HCT116 (cell line): Measurements from ENCODE around the gene CDH10. TPM values are rescaled to one million over a fixed set of nuclear protein-coding genes. Genes with fewer than 3 reads are reported as not detected.

Experiments used
- ATAC-seq: fragments of 200-7000 bp; cut with Tn5 transposase; 2 replicates; pipeline ENCODE4 v1.9.1; 2020; ENCODE audit warnings: mild to moderate bottlenecking, moderate library complexity
- BruUV-seq: library from RNA; stranded (reverse); fragments of 400-500 nt; replicated peaks from 2 replicates; lab custom pipeline; 2021; lab: Mats Ljungman, UMichigan
- CTCF ChIA-PET: fragments of 300-600 bp; sonication (Branson Sonifier 250); formaldehyde crosslinking; loops from one replicate; lab custom pipeline; 2021; ENCODE audit warnings: antibody characterized with exemption; lab: Charles Lee
- POLR2A ChIA-PET: fragments of 300-600, 350-600 bp; sonication (Branson Sonifier 250); formaldehyde crosslinking; loops from one replicate; lab custom pipeline; 2021; ENCODE audit warnings: antibody characterized with exemption; lab: Charles Lee
- RAD21 ChIA-PET, 2 experiments: fragments of 300-600 bp; sonication (Branson Sonifier 250); formaldehyde crosslinking; loops; one replicate each; lab custom pipeline; 2023; ENCODE audit warnings: low total read pairs in 2 of 2; ENCODE audit not compliant: uncharacterized antibody in 2 of 2, unreplicated experiment in 2 of 2, low non-redundant PET in 1 of 2; lab: Charles Lee
- DNase-seq: peaks from one replicate; pipeline ENCODE4 v3.0.0-alpha.2; 2010; ENCODE audit warnings: low read depth, low spot score
- H2AFZ ChIP-seq: fragments of 200-600 bp; shearing (Covaris generic), sonication (generic); 2 replicates; pipeline ENCODE4 v1.6.1; 2017; ENCODE audit warnings: low read depth, mixed run types, mixed read lengths, antibody characterized with exemption, low read length; ENCODE audit not compliant: poor library complexity, severe bottlenecking
- H3K27ac ChIP-seq: 2 replicates; pipeline ENCODE4 v1.5.1; 2012; ENCODE audit warnings: low read depth, low read length
- H3K27me3 ChIP-seq: fragments of 200-600 bp; sonication (generic); 2 replicates; pipeline ENCODE4 v1.6.1; 2016; ENCODE audit warnings: mixed run types, low read length, mixed read lengths; ENCODE audit not compliant: insufficient read depth
- H3K36me3 ChIP-seq, 2 experiments: fragments of 200-500 bp in 1 of 2; fragments of 200-600 bp in 1 of 2; sonication (Bioruptor generic) in 1 of 2; sonication (generic) in 1 of 2; 2 replicates each; pipeline versions ENCODE4 v1.5.1 to v1.6.1; 2014 to 2016; ENCODE audit warnings: low read length in 2 of 2, inconsistent platforms in 1 of 2, mixed read lengths in 1 of 2, mixed run types in 1 of 2; ENCODE audit not compliant: insufficient read depth in 2 of 2, control insufficient read depth in 1 of 2
- H3K4me1 ChIP-seq, 2 experiments: fragments of 200-600 bp in 1 of 2; sonication (generic) in 1 of 2; 2 replicates each; pipeline versions ENCODE4 v1.5.1 to v1.6.1; 2012 to 2017; ENCODE audit warnings: low read length in 2 of 2, inconsistent platforms in 1 of 2, mild to moderate bottlenecking in 1 of 2, mixed read lengths in 1 of 2, mixed run types in 1 of 2, moderate library complexity in 1 of 2; ENCODE audit not compliant: insufficient read depth in 2 of 2, control insufficient read depth in 1 of 2
- H3K4me2 ChIP-seq: fragments of 200-600 bp; sonication (generic); 2 replicates; pipeline ENCODE4 v1.6.1; 2017; ENCODE audit warnings: mixed run types, low read length, mixed read lengths
- H3K4me3 ChIP-seq, 2 experiments: fragments of 200-600 bp in 1 of 2; sonication (generic) in 1 of 2; replicated peaks in 1 of 2; 2 replicates each; pipeline ENCODE4 v1.5.1; 2011 to 2016; ENCODE audit warnings: low read length in 2 of 2, control low read depth in 1 of 2, low read depth in 1 of 2, mild to moderate bottlenecking in 1 of 2, mixed read lengths in 1 of 2, mixed run types in 1 of 2
- H3K79me2 ChIP-seq: fragments of 200-600 bp; sonication (generic); 2 replicates; pipeline ENCODE4 v1.6.1; 2017; ENCODE audit warnings: mild to moderate bottlenecking, mixed run types, low read length, moderate library complexity, mixed read lengths; ENCODE audit not compliant: insufficient read depth
- H3K9ac ChIP-seq: fragments of 200-600 bp; sonication (generic); 2 replicates; pipeline ENCODE4 v1.6.1; 2016; ENCODE audit warnings: low read length, mixed read lengths
- H3K9me2 ChIP-seq: fragments of 200-600 bp; sonication (generic), shearing (Covaris generic); 2 replicates; pipeline ENCODE4 v1.6.1; 2017; ENCODE audit warnings: mixed run types, mild to moderate bottlenecking, moderate library complexity; ENCODE audit not compliant: insufficient read depth
- H3K9me3 ChIP-seq, 2 experiments: fragments of 200-500 bp in 1 of 2; fragments of 200-600 bp in 1 of 2; sonication (Bioruptor generic) in 1 of 2; sonication (generic) in 1 of 2; 2 replicates each; pipeline ENCODE4 v1.6.1; 2014 to 2017; ENCODE audit warnings: low read length in 2 of 2, mixed read lengths in 2 of 2, inconsistent platforms in 1 of 2, low read depth in 1 of 2, mild to moderate bottlenecking in 1 of 2, mixed run types in 1 of 2, moderate library complexity in 1 of 2; ENCODE audit not compliant: control insufficient read depth in 1 of 2, insufficient read depth in 1 of 2
- H4K20me1 ChIP-seq: fragments of 200-600 bp; sonication (generic), shearing (Covaris generic); 2 replicates; pipeline ENCODE4 v1.6.1; 2017; ENCODE audit warnings: mixed run types, mild to moderate bottlenecking, moderate library complexity; ENCODE audit not compliant: insufficient read depth
- ATF3 ChIP-seq: IDR thresholded peaks from 2 replicates; pipeline ENCODE4 v1.6.1; 2012
- CBX3 ChIP-seq: IDR thresholded peaks from 2 replicates; pipeline ENCODE4 v1.6.1; 2012; ENCODE audit warnings: low read depth
- EGR1 ChIP-seq: IDR thresholded peaks from 2 replicates; pipeline ENCODE4 v1.6.1; 2012; ENCODE audit warnings: low read depth
- ELF1 ChIP-seq: IDR thresholded peaks from 2 replicates; pipeline ENCODE4 v1.6.1; 2012; ENCODE audit warnings: low read depth, borderline replicate concordance
- EZH2 ChIP-seq: fragments of 200-600 bp; sonication (generic); IDR thresholded peaks from 2 replicates; pipeline ENCODE4 v1.6.1; 2017; ENCODE audit warnings: antibody characterized with exemption, mixed run types
- FOSL1 ChIP-seq: IDR thresholded peaks from 2 replicates; pipeline ENCODE4 v1.6.1; 2012; ENCODE audit warnings: low read depth
- MAX ChIP-seq: IDR thresholded peaks from 2 replicates; pipeline ENCODE4 v1.6.1; 2012
- POLR2A ChIP-seq: IDR thresholded peaks from 2 replicates; pipeline ENCODE4 v1.7.0; 2011; ENCODE audit warnings: borderline replicate concordance; ENCODE audit not compliant: insufficient read depth, insufficient read length; ENCODE audit errors: extremely low read depth
- RAD21 ChIP-seq: IDR thresholded peaks from 2 replicates; pipeline ENCODE4 v1.6.1; 2012; ENCODE audit warnings: low read depth, mild to moderate bottlenecking
- SP1 ChIP-seq: IDR thresholded peaks from 2 replicates; pipeline ENCODE4 v1.6.1; 2012; ENCODE audit warnings: low read depth
- SRF ChIP-seq: IDR thresholded peaks from 2 replicates; pipeline ENCODE4 v1.6.1; 2012; ENCODE audit warnings: low read depth
- ZFX ChIP-seq: fragments of 450-650 bp; IDR thresholded peaks from 2 replicates; pipeline ENCODE4 v1.6.1; 2017
- intact Hi-C: fragments of 100-400 bp; cut with micrococcal nuclease; formaldehyde crosslinking; loops from 2 replicates; pipeline ENCODE4 v1.10.0; 2022
- total RNA-seq: library from RNA; stranded (reverse); gene quantifications from one replicate; pipeline ENCODE4 v1.2.1, GENCODE V29; 2021; ENCODE audit not compliant: unreplicated experiment
- TF ChIP-seq, protein P1 (sequence below), 3 experiments: fragments of 200-600 bp in 1 of 3; sonication (generic) in 1 of 3; IDR thresholded peaks in 2 of 3; conservative IDR thresholded peaks in 1 of 3; 2 replicates each; pipeline ENCODE4 v1.5.1; 2012 to 2017; ENCODE audit warnings: low read depth in 2 of 3, low read length in 2 of 3, antibody characterized with exemption in 1 of 3, borderline replicate concordance in 1 of 3, control low read depth in 1 of 3, mild to moderate bottlenecking in 1 of 3, mixed read lengths in 1 of 3, mixed run types in 1 of 3, moderate library complexity in 1 of 3; ENCODE audit not compliant: insufficient read depth in 1 of 3
- TF ChIP-seq, protein P2 (sequence below): IDR thresholded peaks from 2 replicates; pipeline ENCODE4 v1.6.1; 2012; ENCODE audit warnings: low read depth

CDH10 gene
- total RNA-seq, 1 experiment from 2014 or later: not detected

DNA sequence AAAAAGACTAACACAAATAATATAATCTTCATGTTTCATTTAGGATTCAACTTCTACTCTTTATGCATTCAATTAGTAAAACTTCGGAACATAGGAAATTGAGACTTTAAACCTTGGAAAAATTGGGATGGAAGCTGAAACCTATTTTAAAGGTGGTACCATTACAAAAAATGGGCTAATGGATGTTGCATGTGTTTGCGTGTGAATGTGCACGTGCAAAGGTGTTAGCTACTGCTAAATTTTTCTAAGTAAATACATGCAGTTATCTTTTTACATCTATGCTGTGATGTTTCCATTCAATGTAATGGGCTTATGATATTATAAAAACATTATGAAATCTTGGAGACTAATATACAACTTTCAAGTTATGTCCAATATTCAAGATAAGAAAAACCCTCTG is 134.8 kb downstream of the CDH10 start:
- Histone ChIP-seq H3K4me3 (no peak overlapping the region), H2AFZ (no peak overlapping the region), H3K9me2 (no peaks in the 10 kb centered on the region), H3K9ac (no peak overlapping the region), H3K9me3 (peaks cover 0 to 15% of the 10 kb centered on the region in 2 experiments; a peak in 2 of 4 replicates), H4K20me1 (no peaks in the 10 kb centered on the region), H3K79me2 (no peaks in the 10 kb centered on the region), H3K4me2 (no peak overlapping the region), H3K27ac (no peak overlapping the region), H3K27me3 (no peaks in the 10 kb centered on the region), H3K36me3 (no peaks in the 10 kb centered on the region), H3K4me1 (no peaks in the 10 kb centered on the region)
- POLR2A ChIA-PET: no interaction called here
- no peak for DNase-seq
- BruUV-seq: no TSS peak
- TF ChIP-seq, protein P1, sequence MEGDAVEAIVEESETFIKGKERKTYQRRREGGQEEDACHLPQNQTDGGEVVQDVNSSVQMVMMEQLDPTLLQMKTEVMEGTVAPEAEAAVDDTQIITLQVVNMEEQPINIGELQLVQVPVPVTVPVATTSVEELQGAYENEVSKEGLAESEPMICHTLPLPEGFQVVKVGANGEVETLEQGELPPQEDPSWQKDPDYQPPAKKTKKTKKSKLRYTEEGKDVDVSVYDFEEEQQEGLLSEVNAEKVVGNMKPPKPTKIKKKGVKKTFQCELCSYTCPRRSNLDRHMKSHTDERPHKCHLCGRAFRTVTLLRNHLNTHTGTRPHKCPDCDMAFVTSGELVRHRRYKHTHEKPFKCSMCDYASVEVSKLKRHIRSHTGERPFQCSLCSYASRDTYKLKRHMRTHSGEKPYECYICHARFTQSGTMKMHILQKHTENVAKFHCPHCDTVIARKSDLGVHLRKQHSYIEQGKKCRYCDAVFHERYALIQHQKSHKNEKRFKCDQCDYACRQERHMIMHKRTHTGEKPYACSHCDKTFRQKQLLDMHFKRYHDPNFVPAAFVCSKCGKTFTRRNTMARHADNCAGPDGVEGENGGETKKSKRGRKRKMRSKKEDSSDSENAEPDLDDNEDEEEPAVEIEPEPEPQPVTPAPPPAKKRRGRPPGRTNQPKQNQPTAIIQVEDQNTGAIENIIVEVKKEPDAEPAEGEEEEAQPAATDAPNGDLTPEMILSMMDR (IDR thresholded peaks at IDR 0.05 in 2 of 3, conservative IDR thresholded peaks at IDR 0.05 in 1 of 3; ENCODE audit: borderline replicate concordance in 1 of 3, insufficient read depth in 1 of 3, low read depth in 2 of 3, low read length in 2 of 3): no peak
- TF ChIP-seq SRF (no peak), ATF3 (no peak), MAX (no peak), ELF1 (no peak), POLR2A (no peak), SP1 (no peak), EZH2 (no peak), CBX3 (no peak), FOSL1 (no peak), ZFX (no peak), EGR1 (no peak), RAD21 (no peak)
- TF ChIP-seq, protein P2, sequence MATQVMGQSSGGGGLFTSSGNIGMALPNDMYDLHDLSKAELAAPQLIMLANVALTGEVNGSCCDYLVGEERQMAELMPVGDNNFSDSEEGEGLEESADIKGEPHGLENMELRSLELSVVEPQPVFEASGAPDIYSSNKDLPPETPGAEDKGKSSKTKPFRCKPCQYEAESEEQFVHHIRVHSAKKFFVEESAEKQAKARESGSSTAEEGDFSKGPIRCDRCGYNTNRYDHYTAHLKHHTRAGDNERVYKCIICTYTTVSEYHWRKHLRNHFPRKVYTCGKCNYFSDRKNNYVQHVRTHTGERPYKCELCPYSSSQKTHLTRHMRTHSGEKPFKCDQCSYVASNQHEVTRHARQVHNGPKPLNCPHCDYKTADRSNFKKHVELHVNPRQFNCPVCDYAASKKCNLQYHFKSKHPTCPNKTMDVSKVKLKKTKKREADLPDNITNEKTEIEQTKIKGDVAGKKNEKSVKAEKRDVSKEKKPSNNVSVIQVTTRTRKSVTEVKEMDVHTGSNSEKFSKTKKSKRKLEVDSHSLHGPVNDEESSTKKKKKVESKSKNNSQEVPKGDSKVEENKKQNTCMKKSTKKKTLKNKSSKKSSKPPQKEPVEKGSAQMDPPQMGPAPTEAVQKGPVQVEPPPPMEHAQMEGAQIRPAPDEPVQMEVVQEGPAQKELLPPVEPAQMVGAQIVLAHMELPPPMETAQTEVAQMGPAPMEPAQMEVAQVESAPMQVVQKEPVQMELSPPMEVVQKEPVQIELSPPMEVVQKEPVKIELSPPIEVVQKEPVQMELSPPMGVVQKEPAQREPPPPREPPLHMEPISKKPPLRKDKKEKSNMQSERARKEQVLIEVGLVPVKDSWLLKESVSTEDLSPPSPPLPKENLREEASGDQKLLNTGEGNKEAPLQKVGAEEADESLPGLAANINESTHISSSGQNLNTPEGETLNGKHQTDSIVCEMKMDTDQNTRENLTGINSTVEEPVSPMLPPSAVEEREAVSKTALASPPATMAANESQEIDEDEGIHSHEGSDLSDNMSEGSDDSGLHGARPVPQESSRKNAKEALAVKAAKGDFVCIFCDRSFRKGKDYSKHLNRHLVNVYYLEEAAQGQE: no peak
- intact Hi-C loops: no loop called here
- RAD21 ChIA-PET: no interaction called here
- CTCF ChIA-PET: no interaction called here
- no peak for ATAC-seq
